Hematopoietic multipotent progenitor cell treated with erythropoietin and hydrocortisone succinate and interleukin-3 and kit ligand, for 4 days (in vitro differentiated cells): ENCODE data around the gene ZNF865.

Source experiments
- DNase-seq: peaks from one replicate; pipeline ENCODE4 v3.0.0-alpha.2; 2015

The ZNF865 gene

GRCh38 chr19:55609326-55609725 lies 3.9 kb downstream of the ZNF865 start:
- no peak for DNase-seq

DNA sequence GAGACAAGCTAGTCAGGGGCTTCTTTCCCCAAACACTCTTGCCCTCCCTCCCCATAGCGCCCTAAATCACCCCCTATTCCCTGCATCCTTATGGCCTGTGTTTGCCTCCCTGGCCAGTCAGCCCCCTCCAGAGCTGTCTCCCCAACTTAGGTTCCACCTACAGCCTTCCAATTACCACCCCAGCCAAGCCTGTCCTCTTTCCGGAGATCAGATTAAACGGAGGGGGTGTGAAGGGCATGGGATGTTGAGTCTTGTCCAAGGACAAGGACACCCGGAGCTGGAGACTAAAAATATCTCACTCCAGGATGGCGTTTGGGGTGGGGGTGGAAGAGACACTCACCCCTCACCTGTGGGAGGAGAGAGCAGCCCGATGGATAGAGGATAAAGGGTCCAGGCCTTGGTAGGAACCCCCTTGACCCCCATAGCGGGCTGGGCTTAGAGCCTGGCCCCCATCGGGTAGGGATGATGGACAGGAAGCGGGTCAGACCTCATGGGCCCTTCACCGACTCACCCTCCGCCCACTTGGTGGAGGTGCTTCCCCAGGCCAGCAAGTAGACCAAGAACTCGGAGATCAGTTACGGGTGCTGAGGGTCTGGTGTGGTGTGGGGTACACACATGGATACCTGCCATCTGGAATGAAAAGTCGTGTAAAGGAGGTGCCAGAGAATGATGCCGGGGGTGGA lies 6.0 kb downstream of the ZNF865 start:
- no peak for DNase-seq

GRCh38 chr19:55611983-55612645 lies 6.7 kb downstream of the ZNF865 start:
- no peak for DNase-seq

DNA sequence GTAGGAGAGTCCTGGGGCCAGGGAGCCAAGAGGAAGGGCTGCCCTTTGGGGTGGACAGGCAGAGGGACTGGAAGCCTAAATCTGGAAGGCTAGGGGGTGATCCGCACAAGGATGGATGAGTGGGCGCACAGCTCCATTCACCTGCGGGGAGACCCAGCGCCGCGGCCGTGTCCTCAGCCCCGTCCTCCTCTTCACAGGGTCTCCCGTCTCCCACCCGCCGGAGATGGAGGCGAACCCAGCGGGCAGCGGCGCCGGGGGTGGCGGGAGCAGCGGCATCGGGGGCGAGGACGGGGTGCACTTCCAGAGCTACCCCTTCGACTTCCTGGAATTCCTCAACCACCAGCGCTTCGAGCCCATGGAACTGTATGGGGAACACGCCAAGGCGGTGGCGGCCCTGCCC lies 7.9 kb downstream of the ZNF865 start:
- no peak for DNase-seq

GRCh38 chr19:55613930-55614710 lies 8.7 kb downstream of the ZNF865 start:
- DNase-seq, result no peak

GRCh38 chr19:55614711-55615542 lies 9.5 kb downstream of the ZNF865 start:
- no peak for DNase-seq

- no peak for DNase-seq
These were observed 10.3 kb downstream of the ZNF865 start for GRCh38 chr19:55615543-55616394.

- no peak for DNase-seq
These were observed 11.0 kb downstream of the ZNF865 start for GRCh38 chr19:55616395-55616875.

DNA sequence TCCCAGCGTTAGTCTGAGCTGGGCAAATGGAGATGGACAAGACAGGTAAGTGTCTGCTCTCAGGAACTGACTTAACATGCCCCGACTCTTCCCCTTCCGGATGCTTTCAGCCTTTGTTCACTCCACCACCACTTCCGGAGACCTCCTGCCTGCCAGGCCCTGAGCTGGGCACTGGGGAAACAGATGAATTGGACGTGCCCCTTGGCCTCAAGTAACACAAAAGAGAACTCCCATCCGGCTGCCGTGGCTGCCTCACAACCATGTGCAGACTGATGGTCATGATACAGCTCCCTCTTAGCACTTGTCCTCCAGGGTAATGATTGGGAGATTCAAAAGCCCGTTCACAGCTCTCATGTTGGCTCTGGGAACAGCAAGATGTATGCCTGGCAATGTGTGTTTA lies 12.0 kb downstream of the ZNF865 start:
- no peak for DNase-seq

DNA sequence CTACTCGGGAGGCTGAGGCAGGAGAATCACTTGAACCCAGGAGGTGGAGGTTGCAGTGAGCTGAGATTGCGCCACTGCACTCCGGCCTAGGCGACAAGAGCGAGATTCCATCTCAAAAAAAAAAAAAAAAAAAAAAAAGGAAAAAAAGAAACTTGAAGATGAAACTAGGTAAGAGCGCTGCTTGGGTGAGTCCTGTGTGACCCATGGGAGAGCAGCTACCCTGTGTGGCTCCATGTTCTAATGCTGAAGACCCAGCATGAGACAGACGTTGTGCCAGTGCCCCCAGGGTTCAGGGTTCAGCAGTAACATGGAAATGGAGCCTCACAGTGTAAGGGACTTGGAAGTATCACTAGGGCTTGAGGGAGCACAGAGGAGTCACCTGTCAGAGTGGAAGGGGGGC lies 13.0 kb downstream of the ZNF865 start:
- no peak for DNase-seq

DNA sequence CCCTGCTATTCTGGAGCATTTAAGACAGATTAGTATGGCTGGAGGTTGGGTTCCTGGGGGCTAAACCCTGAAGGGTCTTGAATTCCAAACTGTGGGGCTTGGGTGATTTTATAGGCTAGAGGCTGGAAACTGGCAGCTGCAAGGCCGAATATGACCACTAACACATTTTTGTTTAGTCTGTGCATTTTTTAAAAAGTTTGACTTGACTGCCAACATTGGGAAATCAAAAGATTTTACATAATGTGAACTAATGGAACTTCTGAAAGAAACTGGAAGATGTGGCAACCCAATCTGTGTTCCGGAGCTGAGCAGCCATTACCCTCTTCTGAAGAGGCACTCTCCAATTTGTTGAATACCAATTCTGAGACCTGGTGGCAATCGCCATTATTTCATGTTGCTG lies 13.8 kb downstream of the ZNF865 start:
- DNase-seq, result no peak

GRCh38 chr19:55620410-55621204 lies 15.2 kb downstream of the ZNF865 start:
- peak; percentile 88 for DNase-seq

- no peak for DNase-seq
These were observed 15.8 kb downstream of the ZNF865 start for GRCh38 chr19:55621205-55621672.

DNA sequence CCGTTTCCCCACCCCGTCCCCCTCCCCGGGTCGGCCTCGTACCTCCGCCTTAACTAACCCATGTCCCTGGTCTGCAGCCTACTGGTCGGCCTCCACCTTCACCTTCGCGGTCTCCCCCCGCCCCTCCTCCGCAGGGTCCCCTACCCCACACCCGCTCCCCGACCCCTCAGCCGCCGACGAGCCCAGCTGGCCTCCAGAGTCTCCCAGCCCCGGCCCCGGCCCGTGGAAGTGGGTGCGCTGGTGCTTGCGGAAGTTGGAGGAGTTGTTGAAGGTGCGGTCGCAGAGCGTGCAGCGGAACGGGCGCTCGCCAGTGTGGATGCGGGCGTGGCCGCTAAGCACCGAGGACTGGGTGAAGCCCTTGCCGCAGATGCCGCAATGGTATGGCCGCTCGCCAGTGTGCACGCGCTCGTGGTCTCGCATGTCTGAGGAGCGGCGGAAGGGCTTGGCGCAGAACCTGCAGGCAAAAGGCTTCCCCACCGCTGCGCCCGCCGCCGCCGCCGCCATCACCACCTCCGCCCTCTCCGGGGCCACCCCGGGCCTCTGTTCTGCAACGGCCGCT lies 16.3 kb downstream of the ZNF865 start:
- DNase-seq, result no peak

GRCh38 chr19:55622242-55622969 lies 17.0 kb downstream of the ZNF865 start:
- no peak for DNase-seq

GRCh38 chr19:55623130-55623529 lies 17.7 kb downstream of the ZNF865 start:
- no peak for DNase-seq

GRCh38 chr19:55623561-55623960 lies 18.1 kb downstream of the ZNF865 start:
- DNase-seq, result peak; percentile 46

GRCh38 chr19:55624109-55625003 lies 18.9 kb downstream of the ZNF865 start, which contains the start of gene ZNF784:
Gene ZNF784 (minus strand): TSS chr19:55624566. CDS start chr19:55624561, 5 bp downstream.
- peak; percentile 98 for DNase-seq

DNA sequence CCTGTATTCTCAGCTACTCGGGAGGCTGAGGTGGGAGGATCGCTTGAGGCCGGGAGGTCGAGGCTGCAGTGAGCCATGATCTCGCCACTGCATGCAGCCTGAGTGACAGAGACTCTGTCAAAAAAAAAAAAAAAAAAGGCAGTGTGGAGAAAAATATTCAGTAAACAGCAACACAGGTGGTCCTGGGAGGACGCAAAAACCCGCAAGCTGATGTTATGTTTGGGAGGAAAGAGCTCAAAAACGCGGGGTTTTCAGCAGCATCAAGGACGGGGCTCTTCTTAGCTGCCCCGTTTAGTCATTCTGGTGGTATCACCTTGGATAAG lies 19.5 kb downstream of the ZNF865 start:
- DNase-seq, result no peak
